ENCODE data around the gene MED12L. TPM values are rescaled to one million over a fixed set of nuclear protein-coding genes. Genes with fewer than 3 reads are reported as not detected.

MED12L gene
- total and polyA plus RNA-seq, 8 donors, result 0.08 to 0.88 (median 0.45) TPM

- no peaks in the 10 kb centered on the region for H3K36me3 ChIP-seq
- no peaks in the 10 kb centered on the region for H3K9me3 ChIP-seq
- intact Hi-C loops (cut with DNase I), result loop anchor here in 2 of 3 donors (10.0 kb wide), 2 partner anchors 221 to 361 kb away; no protein-coding TSS in a partner anchor
- 27 to 36% methylated on average over 6 of the region's 6 CpGs for WGBS, 2 donors
- DNase-seq (no peak), ATAC-seq (peak in 3 of 4 donors; percentile 17 to 51 (median 35)), FAIRE-seq (no peak)
- no peaks in the 10 kb centered on the region for H3K27me3 ChIP-seq
- no peak for TF ChIP-seq CTCF (IDR thresholded peaks at IDR 0.05)
- peaks cover 0 to 5% (median 0%) of the 10 kb centered on the region in 3 donors for H3K4me1 ChIP-seq
- H3K4me3 ChIP-seq, result no peak overlapping the region
- no peak overlapping the region for H3K27ac ChIP-seq
Measured at GRCh38 chr3:151145713-151146070, 60.2 kb downstream of the MED12L start.

GRCh38 chr3:151146071-151146730 lies 60.7 kb downstream of the MED12L start:
- ATAC-seq (peak; percentile 93 to 100 (median 99)), FAIRE-seq (no peak), DNase-seq (peak; percentile 52 to 80 (median 59))
- Histone ChIP-seq H3K36me3 (no peaks in the 10 kb centered on the region), H3K27me3 (no peaks in the 10 kb centered on the region), H3K27ac (no peak overlapping the region), H3K9me3 (no peaks in the 10 kb centered on the region), H3K4me1 (peaks cover 0 to 5% (median 0%) of the 10 kb centered on the region in 3 donors), H3K4me3 (no peak overlapping the region)
- TF ChIP-seq CTCF (IDR thresholded peaks at IDR 0.05), result peak; percentile 75 to 85 (median 82)
- intact Hi-C loops (cut with DNase I), result loop anchor here in 2 of 3 donors (10.0 kb wide), 2 partner anchors 221 to 361 kb away; no protein-coding TSS in a partner anchor
- 11 to 15% methylated on average over 9 of the region's 9 CpGs for WGBS, 2 donors

- FAIRE-seq (no peak), DNase-seq (no peak), ATAC-seq (no peak)
- no peak for TF ChIP-seq CTCF (IDR thresholded peaks at IDR 0.05)
- H3K27ac ChIP-seq, result no peak overlapping the region
- H3K4me1 ChIP-seq, result peaks cover 0 to 5% (median 0%) of the 10 kb centered on the region in 3 donors
- WGBS, 2 donors, result 86 to 93% methylated on average over 1 of the region's 1 CpG
- intact Hi-C loops (cut with DNase I), result loop anchor here in 2 of 3 donors (10.0 kb wide), 2 partner anchors 222 to 362 kb away; no protein-coding TSS in a partner anchor
- H3K27me3 ChIP-seq, result no peaks in the 10 kb centered on the region
- no peak overlapping the region for H3K4me3 ChIP-seq
- H3K36me3 ChIP-seq, result no peaks in the 10 kb centered on the region
- no peaks in the 10 kb centered on the region for H3K9me3 ChIP-seq
Measured at GRCh38 chr3:151146731-151147091, 61.2 kb downstream of the MED12L start.

GRCh38 chr3:151147299-151147698 lies 61.8 kb downstream of the MED12L start:
- WGBS, 2 donors, result 84 to 92% methylated on average over 3 of the region's 3 CpGs
- intact Hi-C loops (cut with DNase I), result loop anchor here in 2 of 3 donors (10.0 kb wide), 2 partner anchors 222 to 362 kb away; no protein-coding TSS in a partner anchor
- Histone ChIP-seq H3K4me3 (no peak overlapping the region), H3K9me3 (no peaks in the 10 kb centered on the region), H3K27me3 (no peaks in the 10 kb centered on the region), H3K27ac (no peak overlapping the region), H3K36me3 (no peaks in the 10 kb centered on the region), H3K4me1 (peaks cover 0 to 5% (median 0%) of the 10 kb centered on the region in 3 donors)
- no peak for DNase-seq
- no peak for FAIRE-seq
- no peak for TF ChIP-seq CTCF (IDR thresholded peaks at IDR 0.05)
- ATAC-seq, result no peak
